ENCODE measurements around the gene CD2AP.
"Not testable (repeated sequence)": the region's sequence is repeated elsewhere in the genome, so short reads cannot be mapped to it uniquely, and the experiment has no call there.

CD2AP gene

GRCh38 chr6:47477497-47478232, at the start of gene CD2AP:
CD2AP (plus strand) TSS chr6:47477789; CDS start chr6:47478245, 456 bp downstream.
- peak; percentile 90 for DNase-seq

GRCh38 chr6:47428288-47428687, 49.3 kb upstream of the CD2AP start:
- DNase-seq, result no peak

- no peak for DNase-seq
Observed at GRCh38 chr6:47428746-47429664, 48.6 kb upstream of the CD2AP start.

- no peak for DNase-seq
Observed at GRCh38 chr6:47434372-47435253, 43.0 kb upstream of the CD2AP start.

GRCh38 chr6:47435254-47435612, 42.4 kb upstream of the CD2AP start:
- DNase-seq, result no peak

- no peak for DNase-seq
Observed at GRCh38 chr6:47437592-47437991, 40.0 kb upstream of the CD2AP start.

- DNase-seq, result no peak
Observed at GRCh38 chr6:47438481-47439347, 38.9 kb upstream of the CD2AP start.

- no peak for DNase-seq
Observed at GRCh38 chr6:47439348-47439668, 38.3 kb upstream of the CD2AP start.

GRCh38 chr6:47440719-47441118, 36.9 kb upstream of the CD2AP start:
- DNase-seq, result no peak

GRCh38 chr6:47444964-47445363, 32.6 kb upstream of the CD2AP start:
- not testable (repeated sequence) for DNase-seq

- no peak for DNase-seq
Observed at GRCh38 chr6:47446669-47447330, 30.8 kb upstream of the CD2AP start.

GRCh38 chr6:47447722-47448121, 29.9 kb upstream of the CD2AP start:
- no peak for DNase-seq

GRCh38 chr6:47451162-47451561, 26.4 kb upstream of the CD2AP start:
- DNase-seq, result no peak

- no peak for DNase-seq
Observed at GRCh38 chr6:47452899-47453298, 24.7 kb upstream of the CD2AP start.

- no peak for DNase-seq
Observed at GRCh38 chr6:47453372-47453936, 24.1 kb upstream of the CD2AP start.

GRCh38 chr6:47454713-47455396, 22.7 kb upstream of the CD2AP start:
- DNase-seq, result no peak

- DNase-seq, result no peak
Observed at GRCh38 chr6:47455533-47456209, 21.9 kb upstream of the CD2AP start.

GRCh38 chr6:47456536-47456975, 21.0 kb upstream of the CD2AP start:
- no peak for DNase-seq

GRCh38 chr6:47457370-47457769, 20.2 kb upstream of the CD2AP start:
- no peak for DNase-seq

- DNase-seq, result no peak
Observed at GRCh38 chr6:47464052-47464451, 13.5 kb upstream of the CD2AP start.
